Activated CD8-positive, alpha-beta memory T cell treated with anti-CD3 and anti-CD28 coated beads for 48 hours (primary cell): ENCODE data around the gene DPYD.

ENCODE experiments used
- DNase-seq, 3 experiments: peaks; one replicate each; pipeline ENCODE4 v3.0.0-alpha.2; 2020; ENCODE audit warnings: low read depth in 2 of 3, low spot score in 2 of 3

The DPYD gene

DNA sequence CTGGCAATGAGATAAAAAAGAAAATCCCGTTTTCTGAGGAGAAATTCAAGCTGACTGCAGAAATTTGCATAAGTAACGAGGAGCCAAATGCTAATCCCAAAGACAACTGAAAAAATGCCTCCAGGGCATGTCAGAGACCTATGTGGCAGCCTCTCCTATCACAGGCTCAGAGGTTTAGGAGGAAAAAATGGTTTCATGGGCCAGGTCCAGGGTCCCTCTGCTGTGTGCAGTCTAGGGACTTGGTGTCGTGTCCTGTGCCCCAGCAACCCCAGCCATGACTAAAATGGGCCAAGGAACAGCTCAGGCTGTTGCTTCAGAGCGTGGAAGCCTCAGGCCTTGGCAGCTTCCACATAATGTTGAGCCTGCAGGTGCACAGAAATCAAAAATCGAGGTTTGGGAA, 456.5 kb downstream of the DPYD start:
- no peak for DNase-seq

DNA sequence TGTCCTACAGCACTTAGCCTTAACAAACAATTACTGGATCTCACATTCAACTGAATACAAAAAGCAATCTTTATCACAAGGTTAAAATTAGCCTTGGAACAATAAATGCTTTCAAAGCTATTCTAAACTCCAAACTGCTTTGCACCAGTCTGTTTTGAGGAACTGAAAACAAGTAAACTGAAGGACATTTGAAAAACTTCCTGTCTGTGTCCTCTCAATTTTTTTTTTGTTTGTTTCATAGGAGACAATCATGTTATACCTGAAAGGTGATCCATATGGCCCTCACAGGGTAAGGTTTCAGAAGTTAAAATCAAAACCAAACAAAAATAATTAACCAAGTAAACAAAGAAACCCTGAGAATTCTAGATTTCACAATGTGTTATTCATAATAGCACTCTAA, 459.1 kb downstream of the DPYD start:
- DNase-seq = no peak

DNA sequence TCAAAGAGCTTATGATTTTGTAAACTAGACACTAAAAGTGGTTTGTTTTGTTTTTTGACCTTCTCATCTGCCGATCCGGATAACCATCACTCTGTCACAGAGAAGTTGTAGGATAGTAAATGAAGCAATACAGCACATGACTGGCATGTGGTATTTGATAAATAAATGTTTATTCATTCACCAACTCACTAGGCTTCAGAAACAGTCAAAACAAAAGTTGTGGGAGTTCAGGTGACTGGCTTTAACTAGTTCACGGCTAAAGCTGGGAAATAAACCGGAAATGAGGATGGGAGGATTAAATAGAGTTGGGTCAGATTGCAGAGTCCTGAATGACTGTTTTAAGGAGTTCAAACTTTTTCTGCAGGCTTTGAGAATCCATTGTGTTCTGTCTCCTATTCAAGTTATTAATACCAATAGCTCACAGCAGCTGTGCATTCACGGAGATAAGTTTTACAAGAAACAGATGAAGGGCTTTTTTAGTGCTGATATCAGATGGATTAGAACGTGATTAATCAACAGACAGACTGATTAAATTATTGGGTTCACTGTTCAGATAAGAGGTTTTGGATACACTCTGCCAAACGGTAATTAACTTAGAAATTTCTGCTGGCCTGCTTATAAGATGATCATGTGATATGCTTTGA, 463.3 kb downstream of the DPYD start:
- no peak for DNase-seq

DNA sequence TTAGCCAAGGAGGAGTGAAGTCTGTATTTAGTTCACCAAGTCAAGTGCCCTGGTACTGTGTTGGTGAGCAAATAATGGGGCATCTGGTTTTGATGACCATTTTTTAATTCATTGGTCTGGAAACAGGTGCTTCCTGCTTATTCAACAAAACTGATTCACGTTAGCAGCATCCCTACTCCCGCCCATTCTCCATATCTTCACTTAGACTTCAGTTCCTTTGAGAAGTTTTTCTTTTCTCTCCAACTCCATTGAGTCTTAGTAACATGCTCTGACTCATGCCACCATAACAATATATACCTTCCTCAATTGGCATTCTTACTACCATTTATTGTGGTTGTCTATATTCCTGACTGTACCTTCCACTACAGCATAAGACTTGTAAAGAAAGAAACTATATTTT, 468.9 kb downstream of the DPYD start:
- DNase-seq = no peak

DNA sequence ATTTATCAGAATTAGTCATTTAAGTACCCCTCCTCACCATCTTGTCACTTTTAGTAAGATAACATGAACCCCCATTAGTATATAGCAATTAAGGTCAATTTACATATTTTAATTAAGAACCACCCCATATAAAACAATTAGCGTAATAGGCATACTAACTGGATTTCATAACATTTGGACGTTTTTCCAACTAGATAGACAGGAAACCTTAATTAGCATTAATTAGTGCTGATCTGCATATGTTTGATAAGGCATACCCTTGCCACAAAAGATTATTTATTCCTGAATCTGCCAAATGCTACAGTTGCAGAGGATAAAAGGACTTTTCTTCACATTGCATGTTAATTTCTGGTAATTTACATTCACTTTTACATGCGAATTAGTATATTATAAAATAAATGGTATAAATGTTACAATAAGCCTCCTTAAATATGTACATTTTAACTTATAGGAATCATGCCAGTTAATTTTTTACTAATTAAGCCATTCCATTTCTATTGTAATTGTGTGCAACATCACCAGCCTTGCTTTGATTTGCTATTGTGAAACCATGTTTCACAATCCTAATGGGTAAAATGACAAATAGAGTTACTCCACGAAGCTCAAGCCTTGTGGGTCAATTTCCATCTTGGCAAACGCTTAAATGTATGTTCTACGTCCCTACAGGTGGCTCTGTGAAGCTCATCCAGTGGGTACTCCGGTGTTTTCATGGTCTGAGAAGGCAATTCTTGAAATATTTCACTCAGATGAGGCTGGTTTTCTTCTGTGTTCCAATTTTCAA, 469.6 kb downstream of the DPYD start:
- DNase-seq = no peak

DNA sequence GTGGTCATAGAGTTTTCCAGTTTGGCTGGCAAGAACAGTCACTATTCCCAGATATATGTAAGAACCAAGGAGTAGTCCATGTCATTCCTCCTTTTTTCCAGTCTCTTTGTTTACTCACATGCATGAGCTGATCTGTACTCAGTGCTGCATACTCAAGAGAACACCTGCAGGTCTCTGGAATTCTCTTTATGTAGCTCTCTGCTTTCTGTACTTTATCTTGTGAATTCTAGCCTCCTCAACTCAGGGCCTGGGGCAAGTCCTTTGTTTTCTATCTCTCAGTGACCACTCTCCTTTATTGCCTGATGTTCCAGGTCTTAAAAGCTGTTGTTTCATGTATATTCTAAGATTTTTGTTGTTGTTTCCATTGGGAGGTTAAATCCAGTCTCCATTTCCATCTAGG, 478.9 kb downstream of the DPYD start:
- no peak for DNase-seq

DNA sequence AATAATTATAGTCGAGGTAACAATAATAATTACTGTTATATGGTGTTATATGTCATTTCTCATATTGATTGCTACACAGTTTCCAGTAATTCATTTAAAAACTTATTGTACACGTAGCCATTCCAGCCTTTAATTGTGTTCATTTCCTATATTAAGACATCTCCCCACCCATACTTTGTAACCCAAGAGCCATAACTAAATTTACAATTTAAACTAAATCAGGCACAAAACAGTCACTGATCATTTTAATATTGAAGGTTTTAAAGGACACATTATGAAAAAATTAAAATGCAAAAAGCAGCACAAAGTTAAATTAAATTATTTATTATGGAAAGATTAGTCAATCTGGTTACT, 487.0 kb downstream of the DPYD start:
- no peak for DNase-seq

DNA sequence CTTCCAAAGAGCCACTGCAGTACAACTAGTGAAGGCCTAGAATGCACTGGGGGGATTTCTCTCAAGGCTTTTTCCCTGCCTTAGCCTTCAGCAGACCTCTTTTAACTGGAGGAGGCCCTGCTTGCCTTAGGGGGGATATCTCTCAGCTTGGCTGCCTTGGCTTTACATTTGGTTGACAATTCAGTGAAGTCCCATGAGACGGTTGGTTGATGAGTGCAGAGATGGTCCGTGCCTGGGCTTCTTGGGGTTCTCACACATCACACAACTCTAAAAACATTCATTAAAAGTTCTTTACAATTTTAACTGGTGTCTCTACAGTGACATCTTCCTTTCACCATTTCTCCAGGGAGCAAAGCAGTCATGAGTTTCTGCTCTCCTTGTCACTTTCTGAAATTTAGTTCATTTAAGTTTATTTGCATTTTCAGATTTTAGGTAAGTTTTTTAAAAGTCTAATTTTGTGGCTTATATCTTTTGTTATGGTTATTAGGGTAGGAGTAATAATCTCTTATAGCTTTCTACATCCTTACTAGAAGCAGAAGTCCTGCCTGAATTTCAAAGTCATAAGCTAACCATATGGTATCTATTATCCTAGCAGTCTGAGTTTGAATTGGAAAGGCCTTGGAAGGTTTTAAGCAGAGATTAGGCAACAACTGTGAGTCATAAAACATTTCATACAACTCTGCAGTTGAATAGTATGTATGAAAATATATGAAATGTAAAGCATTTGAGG, 487.6 kb downstream of the DPYD start:
- DNase-seq = no peak

DNA sequence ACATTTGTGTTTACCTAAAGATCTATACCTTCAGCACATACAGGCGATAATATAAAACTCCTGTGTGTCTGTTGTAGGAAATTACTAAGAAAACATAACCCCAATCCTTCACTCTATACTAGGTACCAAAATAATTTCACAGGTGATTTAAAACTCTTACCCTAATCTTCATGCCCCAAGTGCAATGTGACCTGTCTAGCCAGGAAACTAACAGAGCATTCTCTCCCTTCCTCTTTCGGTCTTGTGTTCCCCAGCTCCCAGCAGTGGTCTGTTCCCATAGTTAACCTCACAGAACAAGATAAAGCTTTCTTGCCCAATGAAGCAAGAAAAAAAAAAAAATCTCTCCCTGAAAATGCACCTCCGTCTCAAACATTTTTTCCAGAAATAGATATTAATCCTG, 493.5 kb downstream of the DPYD start:
- DNase-seq = no peak

DNA sequence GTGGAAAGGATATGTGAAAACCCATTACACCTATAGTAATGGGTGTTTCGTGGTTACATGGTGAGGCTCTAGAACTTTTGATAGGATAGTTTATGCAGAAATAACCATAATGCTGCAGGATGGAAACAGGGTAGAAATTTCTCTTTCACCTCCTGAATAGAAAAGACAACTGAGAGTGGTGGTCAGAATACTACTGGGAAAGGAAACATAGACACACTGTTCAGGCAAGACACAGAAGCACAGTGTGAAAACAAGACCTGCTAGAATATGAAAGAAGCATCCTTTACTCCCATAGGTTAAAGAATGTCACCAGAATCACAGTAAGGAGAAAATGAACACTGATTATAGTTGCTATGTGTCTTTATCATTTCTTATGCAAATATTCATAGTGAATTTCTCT, 496.6 kb downstream of the DPYD start:
- DNase-seq = no peak

DNA sequence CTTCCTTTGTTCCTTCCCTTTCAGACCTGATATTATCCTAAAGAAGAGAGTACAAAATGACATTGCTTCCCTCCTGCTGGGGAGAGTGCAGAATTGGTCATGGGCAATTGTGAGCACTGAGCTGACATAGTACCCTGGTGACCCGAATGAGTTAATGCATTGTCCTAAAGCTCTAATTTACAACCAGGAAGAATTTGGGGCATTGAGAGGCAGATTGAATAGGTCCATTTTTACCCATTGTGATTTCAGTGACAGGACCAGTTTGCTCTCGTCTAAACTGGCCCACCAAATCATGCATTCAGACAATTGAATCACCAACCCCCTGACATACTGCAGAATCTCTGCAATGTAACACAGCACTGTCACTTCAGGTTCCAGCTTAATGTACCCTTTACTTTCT, 497.4 kb downstream of the DPYD start:
- DNase-seq = no peak

DNA sequence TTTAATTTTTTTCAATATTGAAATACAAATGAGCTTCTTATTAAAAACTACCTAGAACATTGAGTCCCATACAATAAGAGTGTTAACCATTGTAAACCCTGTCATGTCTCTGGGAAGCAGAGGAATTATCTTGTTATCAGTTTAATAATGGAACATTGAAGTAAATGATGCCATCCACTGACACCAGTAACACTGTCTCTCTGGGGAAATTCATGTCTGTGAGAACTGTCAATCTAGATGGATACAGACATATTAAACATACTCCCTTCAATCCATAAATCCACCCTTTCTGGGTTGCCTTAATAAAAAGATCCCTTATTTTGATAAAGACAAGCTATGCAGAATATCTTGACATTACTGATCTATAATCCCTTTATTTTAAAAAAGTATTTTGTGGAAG, 503.2 kb downstream of the DPYD start:
- DNase-seq = no peak

DNA sequence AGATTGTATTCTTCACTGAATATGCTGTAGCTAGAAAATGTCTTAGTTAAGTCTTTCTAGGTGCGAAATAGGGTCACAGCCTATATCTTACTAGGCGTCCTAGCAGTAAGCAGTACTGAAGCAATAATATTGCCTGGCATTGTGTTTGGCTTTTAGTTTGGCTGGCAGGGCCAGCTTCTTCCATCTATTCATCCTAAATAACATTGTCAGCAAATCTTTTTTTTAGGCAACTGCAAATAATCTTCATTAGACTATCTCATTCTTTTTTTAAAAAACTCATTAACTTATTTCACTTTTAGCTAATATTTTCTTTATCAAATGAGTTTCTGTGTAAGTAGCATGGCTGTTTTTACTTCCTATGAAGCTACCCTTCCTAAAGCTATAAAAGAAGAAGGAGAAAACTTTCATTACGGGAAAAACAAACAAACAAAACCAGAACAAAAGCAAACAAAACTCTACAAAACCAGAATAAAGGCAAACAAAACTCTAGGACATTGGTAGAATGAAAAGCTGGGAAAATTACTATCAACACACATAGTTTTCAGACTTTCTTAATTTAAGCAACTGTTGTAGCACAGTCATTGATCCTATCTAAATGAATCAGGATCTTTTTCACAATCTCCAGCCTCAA, 506.0 kb downstream of the DPYD start:
- no peak for DNase-seq

DNA sequence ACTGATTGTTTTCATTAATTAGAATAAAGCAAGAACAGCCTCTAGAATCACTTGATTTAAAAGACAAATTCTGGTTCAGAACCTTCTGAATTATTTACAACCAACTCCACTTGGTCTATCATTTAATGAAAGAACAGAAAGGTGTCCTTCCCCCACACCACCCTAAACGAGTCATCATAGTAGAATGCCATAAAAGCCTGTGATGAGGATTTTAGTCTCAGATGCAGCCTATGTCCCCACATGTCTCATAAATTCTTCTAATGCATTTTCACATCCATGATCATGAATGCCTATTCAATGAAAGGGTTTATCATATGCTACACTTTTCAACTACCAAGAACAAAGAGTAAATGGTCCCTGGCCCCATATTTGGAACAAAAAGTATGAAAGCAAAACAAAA, 508.1 kb downstream of the DPYD start:
- DNase-seq = no peak

DNA sequence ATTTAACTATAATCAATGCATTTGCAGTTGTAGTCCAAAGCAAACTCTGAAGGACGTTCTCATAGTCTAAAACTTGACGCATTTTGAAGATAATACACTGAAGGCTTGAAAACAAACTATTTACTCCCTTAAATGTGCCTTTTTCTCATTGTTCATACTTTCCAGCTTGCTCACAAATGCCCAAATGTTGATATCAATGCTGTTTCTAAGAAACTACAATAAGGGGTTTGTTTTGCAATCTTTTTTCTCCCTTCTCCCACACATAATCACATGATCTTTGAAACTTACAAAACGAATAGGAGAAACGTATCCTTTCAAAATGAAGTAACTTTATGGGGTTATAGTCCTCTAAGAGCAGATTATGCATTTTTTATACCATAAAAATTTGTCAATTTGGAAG, 508.7 kb downstream of the DPYD start:
- no peak for DNase-seq

DNA sequence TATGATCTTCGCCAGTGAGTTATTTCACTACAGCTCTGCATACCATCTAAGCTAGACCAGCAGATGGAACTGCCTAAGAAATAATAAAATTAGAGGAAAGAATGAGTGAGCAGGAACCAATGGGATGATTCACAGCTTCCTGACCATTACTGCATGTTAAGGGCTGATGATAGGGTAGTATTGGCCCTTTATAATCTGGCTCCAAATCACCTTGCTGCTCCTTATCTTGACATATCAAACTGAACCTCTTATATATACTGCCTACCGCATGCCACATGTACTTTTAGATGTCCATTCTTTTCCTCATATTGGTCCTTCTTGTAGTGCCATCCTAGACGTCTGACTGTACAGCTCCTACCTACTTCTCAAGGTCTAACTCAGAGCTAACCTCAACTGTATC, 524.4 kb downstream of the DPYD start:
- DNase-seq = no peak

DNA sequence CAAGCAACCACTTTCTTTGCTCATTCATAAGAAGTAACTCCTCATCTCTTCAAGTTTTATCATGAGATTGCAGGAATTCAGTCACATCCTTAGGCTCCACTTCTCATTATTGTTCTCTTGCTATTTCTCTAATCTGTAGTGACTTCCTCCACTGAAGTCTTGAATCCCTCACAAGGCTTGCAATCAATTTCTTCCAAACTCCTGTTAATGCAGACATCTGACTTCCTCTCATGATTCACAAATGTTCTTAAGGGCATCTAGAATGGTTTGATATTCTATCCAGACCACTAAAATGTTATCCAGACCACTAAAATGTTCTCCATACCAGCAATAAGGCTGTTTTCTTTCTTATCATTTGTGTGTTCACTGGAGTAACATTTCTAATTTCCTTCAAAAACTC, 528.1 kb downstream of the DPYD start:
- DNase-seq = no peak

DNA sequence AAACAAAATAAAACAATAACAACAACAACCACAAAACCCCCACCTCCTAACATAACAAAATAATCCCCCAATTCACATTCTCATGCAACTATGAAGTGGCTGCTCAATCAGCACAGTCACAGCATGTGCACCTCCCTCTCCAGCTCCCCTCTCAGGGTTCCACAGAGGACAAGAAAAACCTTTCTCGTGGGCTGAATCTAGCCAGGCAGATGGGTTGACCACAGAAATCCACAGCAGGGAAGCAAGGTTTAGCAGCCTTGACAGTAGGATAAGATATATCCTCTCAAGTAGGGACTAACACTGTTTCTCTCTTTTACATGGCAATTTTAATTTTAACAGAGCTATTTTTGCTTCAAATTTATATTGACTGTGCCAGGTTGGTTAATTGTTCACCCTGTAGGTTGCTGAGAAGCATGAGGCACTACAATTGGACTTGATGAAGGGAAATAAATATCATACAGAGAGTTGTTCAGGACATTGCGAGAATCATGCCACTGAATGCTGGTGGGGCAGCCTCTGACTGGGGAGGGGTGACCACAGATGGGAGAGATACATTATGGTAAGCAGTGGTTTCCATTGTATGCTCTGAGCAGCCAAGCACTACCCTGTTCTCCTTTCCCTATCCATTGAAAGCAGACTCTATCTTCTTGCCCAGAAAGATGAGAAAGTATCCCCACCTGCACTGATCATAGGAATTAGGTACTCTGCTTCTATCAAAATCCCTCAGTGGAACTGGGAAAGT, 535.1 kb downstream of the DPYD start:
- DNase-seq = no peak

DNA sequence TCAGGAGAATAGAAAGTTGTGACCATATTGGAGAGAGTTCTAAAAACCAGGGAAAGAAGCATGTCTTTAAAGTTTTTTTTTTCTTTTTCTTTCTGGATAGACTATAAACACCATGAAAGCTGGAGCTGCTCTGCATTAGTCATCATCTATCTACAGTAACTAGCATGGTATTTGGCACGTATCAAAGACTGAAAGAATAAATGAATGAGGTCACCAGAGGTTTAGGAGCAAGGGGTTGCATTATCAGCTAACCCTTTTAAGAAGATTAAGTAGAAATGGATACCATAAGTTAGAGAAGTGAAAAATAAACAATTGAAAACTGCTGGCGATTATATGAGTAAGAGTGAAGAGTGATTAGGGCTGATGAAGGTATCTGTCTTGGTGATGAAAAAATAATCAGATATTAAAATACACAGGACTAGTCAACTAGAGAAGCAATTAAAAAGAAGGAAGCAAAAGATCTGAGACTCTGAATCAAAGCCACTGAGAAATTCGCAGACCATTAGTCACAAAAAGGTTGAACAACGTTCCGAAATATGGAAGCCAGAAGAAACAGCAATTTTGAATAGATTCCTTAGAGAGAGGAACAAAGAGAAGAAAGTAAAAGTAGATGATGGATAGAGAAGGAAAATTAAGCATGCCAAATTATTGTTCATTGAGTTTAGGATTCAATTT, 536.4 kb downstream of the DPYD start:
- no peak for DNase-seq

DNA sequence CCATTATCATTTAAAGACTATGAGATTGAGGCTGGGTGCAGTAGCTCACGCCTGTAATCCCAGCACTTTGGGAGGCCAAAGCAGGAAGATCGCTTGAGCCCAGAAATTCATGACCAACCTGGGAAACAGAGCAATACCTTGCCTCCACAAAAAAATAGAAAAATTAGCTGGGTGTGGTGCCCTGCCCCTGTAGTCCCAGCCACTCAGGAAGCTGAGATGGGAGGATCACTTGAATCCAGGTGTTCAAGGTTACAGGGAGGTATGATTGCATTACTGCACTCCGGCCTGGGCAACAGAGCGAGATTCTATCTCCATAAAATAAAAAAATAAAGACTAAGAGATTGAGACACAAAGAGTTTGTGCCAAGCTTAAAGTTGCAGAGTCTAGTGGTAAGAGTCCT, 537.0 kb downstream of the DPYD start:
- no peak for DNase-seq

DNA sequence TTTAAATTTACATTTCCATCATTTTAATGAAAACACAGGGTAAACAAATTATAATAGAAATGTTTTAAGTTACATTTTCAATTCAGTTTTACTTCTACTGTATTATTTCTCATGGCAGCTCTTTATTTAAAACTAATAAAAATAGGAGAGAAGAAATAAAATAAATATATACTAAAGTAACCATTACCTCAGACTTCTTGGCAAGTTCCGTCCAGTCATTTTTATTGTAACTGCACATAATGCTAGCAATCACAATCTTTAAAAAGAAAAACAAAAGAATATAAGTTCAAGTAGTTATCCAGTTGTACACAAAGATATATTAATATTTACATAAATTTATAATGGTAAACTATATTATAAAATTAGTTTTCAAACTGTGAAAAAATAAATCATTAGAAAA, 538.6 kb downstream of the DPYD start:
- DNase-seq = no peak
